Spleen (tissue), 7 donors: ENCODE data around the gene ACBD6.

ENCODE experiments used
- CTCF ChIP-seq, 11 experiments: fragments of 200-600 bp in 7 of 11; fragments of 450-650 bp in 4 of 11; sonication (generic) in 4 of 11; IDR thresholded peaks in 8 of 11; conservative IDR thresholded peaks in 3 of 11; 1 replicate in 7 of 11; 2 replicates in 4 of 11; pipeline versions ENCODE4 v1.4.0 to v1.8.0; 2016 to 2021; ENCODE audit warnings: antibody characterized with exemption in 11 of 11, inconsistent platforms in 4 of 11, mild to moderate bottlenecking in 1 of 11
- POLR2A ChIP-seq, 3 donors: fragments of 450-650 bp; IDR thresholded peaks; one replicate each; pipeline ENCODE4 v1.5.1; 2017; ENCODE audit warnings: antibody characterized with exemption in 3 of 3, mild to moderate bottlenecking in 1 of 3
- POLR2AphosphoS5 ChIP-seq, 3 donors: sonication (generic); formaldehyde crosslinking; IDR thresholded peaks; one replicate each; pipeline ENCODE4 v1.5.1; 2017; ENCODE audit warnings: antibody characterized with exemption in 3 of 3
- donor health status: DM: no; HTN: no; CAD: no; lungs with moderate emphysema.
- donor health status: DM: no; HTN: no; CAD: no.
- donor health status: DM: no; HTN: no; CAD: no.

GRCh38 chr1:180402001-180402400 lies 100.4 kb downstream of the ACBD6 start:
- TF ChIP-seq CTCF (IDR thresholded peaks at IDR 0.05 in 8 of 11, conservative IDR thresholded peaks at IDR 0.05 in 3 of 11) (peak in 1 of 11 experiments; percentile 11), POLR2AphosphoS5 (IDR thresholded peaks at IDR 0.05) (no peak), POLR2A (IDR thresholded peaks at IDR 0.05) (no peak)
